ENCODE measurements around the gene NSD1. TPM values are rescaled to one million over a fixed set of nuclear protein-coding genes. Genes with fewer than 3 reads are reported as not detected.
"Not testable (repeated sequence)": the region's sequence is repeated elsewhere in the genome, so short reads cannot be mapped to it uniquely, and the experiment has no call there.

The NSD1 gene
- polyA plus RNA-seq, 4 donors = 48.3 to 66.0 (median 59.3) TPM

GRCh38 chr5:177225798-177226197 is 92.2 kb downstream of the NSD1 start:
- no peak for DNase-seq (ENCODE audit: low read depth in 4 of 4, low spot score in 3 of 4)

DNA sequence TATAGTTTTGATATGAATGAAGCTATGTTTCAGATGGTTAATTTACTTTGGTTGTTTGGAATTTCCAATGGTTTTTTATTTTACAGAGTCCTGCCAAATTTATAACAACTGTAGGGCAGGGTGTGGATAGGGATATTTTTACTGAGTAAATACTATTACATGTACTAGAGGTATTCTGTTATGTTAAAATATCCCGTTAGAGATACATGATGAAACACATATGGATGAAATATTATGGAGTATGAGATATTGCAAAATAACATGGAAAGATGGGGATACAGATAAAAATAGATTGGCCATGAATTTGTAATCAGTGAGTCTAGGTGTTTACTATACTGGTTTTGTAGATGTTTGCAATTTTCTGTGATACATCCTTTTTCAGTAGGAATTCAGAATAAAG is 93.3 kb downstream of the NSD1 start:
- no peak for DNase-seq (ENCODE audit: low read depth in 4 of 4, low spot score in 3 of 4)

DNA sequence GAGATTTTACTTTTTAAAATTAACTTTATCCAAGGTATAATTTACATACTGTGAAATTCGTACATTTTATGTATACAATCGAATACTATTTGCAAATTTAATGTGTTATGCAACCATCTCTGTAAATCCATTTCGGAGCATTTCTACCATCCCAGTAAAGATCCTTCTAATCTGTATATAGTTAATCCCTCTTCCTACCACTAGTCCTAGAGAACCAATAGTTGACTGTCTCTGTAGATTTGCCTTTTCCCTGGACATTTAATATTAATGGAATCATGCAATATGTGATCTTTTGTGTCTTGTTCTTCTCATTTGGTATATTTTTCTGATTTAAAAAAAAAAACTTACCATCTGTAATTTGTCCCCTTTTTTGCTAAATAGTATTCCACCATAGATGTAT is 95.2 kb downstream of the NSD1 start:
- no peak for DNase-seq (ENCODE audit: low read depth in 4 of 4, low spot score in 3 of 4)

DNA sequence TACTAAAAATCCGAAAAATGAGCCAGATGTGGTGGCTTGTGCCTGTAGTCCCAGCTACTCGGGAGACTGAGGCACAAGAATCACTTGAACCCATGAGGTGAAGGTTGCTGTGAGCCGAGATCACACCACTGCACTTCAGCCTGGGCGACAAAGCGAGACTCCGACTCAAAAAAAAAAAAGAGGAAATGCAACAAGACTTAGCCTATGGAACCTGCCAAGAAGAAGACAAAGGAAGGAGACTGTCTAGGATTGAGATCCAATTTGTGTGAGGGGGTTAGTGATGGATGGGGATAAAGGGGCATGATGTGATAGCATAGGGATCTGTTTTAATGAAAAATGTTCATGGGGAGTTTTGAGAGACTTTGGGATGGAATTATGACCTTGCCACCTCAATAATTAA is 97.1 kb downstream of the NSD1 start:
- no peak for DNase-seq (ENCODE audit: low read depth in 4 of 4, low spot score in 3 of 4)

GRCh38 chr5:177231479-177232250 is 98.1 kb downstream of the NSD1 start:
- no peak for DNase-seq (ENCODE audit: low read depth in 4 of 4, low spot score in 3 of 4)

- DNase-seq (ENCODE audit: low read depth in 4 of 4, low spot score in 3 of 4) = no peak
Measured at GRCh38 chr5:177232358-177232757, 98.8 kb downstream of the NSD1 start.

GRCh38 chr5:177232761-177233160 is 99.2 kb downstream of the NSD1 start:
- DNase-seq (ENCODE audit: low read depth in 4 of 4, low spot score in 3 of 4) = no peak

DNA sequence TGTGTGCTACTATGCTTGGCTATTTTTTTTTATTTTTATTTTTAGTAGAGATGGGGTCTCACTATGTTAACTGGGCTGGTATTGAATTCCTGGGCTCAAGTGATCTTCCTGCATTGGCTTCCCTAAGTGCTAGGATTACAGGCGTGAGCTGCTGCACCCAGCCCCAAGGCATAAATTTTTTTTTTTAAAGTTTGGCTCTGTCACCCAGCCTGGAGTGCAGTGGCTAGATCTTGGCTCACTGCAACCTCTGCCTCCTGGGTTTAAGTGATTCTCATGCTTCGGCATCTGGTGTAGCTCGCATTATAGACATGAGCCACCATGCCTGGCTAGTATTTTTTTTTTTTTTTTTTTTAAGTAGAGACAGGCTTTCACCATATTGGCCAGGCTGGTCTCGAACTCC is 99.6 kb downstream of the NSD1 start:
- no peak for DNase-seq (ENCODE audit: low read depth in 4 of 4, low spot score in 3 of 4)

- no peak for DNase-seq (ENCODE audit: low read depth in 4 of 4, low spot score in 3 of 4)
Measured at GRCh38 chr5:177233802-177234201, 100.2 kb downstream of the NSD1 start.

DNA sequence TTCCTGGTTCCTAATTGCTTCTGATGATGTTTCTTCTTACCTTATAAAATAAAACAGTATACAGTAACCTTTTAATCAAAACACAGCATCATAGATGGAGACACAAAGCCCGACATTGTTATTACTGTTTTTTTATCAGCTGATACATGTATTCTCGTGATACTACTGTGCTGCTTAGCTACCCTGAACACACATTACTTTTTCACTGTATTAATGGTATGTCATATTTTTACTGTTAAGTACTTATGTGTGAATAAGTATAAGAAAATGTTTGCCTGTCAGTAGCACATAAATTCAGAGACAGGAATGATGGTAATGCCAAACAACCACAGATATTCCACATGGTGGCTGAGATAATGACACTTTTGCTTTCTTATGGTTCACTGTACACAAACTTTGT is 101.3 kb downstream of the NSD1 start:
- no peak for DNase-seq (ENCODE audit: low read depth in 4 of 4, low spot score in 3 of 4)

DNA sequence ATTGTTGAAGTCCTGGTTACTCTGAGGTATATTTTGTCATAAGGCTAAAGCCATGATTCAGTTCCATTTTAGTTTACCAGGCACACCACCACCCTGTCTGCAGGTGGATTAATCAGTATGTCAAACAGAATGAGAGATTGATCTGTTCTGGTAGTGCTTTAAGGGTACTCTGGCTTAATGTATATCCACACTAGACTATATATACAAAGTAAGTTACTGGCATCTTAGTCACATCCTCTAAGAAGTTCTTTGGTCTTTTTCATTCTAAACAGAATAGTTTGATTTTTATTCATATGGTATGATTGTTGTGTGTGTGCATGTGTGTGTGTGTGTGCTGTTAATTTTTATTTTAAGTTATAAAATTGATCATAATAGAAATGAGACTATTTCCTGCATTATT is 108.2 kb downstream of the NSD1 start:
- DNase-seq (ENCODE audit: low read depth in 4 of 4, low spot score in 3 of 4) = no peak

GRCh38 chr5:177242304-177242703 is 108.7 kb downstream of the NSD1 start:
- DNase-seq (ENCODE audit: low read depth in 4 of 4, low spot score in 3 of 4) = no peak

DNA sequence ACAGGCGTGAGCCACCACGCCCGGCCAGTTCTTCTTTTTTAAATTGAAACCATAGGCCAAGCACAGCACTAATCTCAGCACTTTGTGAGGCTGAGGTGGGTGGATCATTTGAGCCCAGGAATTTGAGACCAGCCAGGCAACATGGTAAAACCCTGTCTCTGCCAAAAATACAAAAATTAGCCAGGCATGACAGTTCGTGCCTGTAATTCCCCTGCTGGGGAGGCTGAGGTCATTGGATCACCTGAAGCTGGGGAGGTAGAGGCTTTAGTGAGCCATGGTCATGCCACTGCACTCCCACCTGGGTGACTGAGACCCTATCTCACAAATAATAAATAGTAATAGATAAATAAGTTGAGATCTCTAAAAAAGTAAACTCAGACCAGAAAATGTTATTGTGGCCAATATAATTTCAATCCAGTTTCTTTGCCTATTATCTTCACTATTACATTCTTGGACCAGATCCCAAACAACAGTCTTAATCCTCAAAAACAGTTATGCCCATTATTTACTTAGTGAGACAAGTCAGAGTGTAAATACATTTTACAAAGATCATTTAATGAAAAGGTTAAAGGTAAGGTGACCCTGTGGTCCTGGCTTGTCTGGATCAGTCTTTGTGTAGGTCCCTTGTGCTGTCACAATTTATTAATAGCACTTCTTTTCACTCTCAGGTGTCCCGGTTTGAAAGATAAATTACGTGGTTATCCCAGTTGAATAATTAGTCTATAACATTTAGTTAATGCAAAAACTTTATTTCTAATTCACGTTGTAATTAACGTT is 116.4 kb downstream of the NSD1 start:
- DNase-seq (ENCODE audit: low read depth in 4 of 4, low spot score in 3 of 4) = no peak

- no peak for DNase-seq (ENCODE audit: low read depth in 4 of 4, low spot score in 3 of 4)
Measured at GRCh38 chr5:177253252-177253651, 119.7 kb downstream of the NSD1 start.

DNA sequence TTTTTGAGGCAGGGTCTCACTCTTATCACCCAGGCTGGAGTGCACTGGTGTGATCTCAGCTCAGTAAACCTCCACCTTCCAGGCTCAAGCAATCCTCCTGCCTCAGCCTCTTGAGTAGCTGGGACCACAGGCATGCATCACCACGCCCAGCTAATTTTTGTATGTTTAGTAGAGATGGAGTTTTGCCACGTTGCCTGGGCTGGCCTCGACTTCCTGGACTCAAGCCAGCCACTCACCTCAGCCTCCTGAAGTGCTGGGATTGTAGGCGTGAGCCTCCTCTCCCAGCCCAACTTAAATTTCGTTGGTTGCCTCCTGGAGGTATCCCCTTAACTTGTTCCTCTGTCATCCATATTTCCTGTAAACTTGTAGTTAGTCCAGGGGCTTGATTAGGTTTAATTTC is 122.7 kb downstream of the NSD1 start:
- DNase-seq (ENCODE audit: low read depth in 4 of 4, low spot score in 3 of 4) = no peak

DNA sequence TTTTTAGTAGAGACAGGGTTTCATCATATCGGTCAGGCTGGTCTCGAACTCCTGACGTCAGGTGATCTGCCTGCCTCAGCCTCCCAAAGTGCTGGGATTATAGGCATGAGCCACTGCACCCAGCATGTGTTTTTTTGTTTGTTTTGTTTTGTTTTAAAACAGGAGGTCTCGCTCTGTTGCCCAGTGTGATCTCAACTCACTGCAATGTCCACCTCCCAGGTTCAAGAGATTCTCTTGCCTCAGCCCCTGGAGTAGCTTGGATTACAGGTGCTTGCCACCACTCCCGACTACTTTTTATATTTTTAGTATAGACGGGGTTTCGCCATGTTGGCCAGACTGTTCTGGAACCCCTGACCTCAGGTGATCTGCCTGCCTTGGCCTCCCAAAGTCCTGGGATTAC is 125.1 kb downstream of the NSD1 start:
- not testable (repeated sequence) for DNase-seq (ENCODE audit: low read depth in 4 of 4, low spot score in 3 of 4)

GRCh38 chr5:177260961-177261360 is 127.4 kb downstream of the NSD1 start:
- DNase-seq (ENCODE audit: low read depth in 4 of 4, low spot score in 3 of 4) = peak in 1 of 4 donors; percentile 1

- no peak for DNase-seq (ENCODE audit: low read depth in 4 of 4, low spot score in 3 of 4)
Measured at GRCh38 chr5:177261510-177261909, 127.9 kb downstream of the NSD1 start.

DNA sequence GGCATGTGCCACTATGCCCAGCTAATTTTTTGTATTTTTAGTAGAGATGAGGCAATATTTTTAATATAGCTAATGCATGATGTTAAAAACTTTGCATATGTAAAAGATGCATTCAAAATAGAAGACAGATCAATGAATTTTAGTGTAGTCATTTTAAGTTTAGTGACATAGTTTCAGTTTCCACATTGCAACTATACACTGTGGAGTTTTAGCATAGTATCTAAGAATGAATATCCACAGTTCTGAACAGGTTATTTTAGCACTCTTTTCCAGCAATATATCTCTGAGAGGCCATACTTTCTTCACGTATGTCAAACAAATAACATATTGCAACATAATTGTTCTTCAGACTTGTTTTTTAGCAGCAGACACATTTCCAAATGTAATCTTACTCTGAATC is 130.6 kb downstream of the NSD1 start:
- DNase-seq (ENCODE audit: low read depth in 4 of 4, low spot score in 3 of 4) = no peak

- DNase-seq (ENCODE audit: low read depth in 4 of 4, low spot score in 3 of 4) = no peak
Measured at GRCh38 chr5:177265395-177265794, 131.8 kb downstream of the NSD1 start.

GRCh38 chr5:177269232-177269895 is 135.8 kb downstream of the NSD1 start:
- no peak for DNase-seq (ENCODE audit: low read depth in 4 of 4, low spot score in 3 of 4)

- DNase-seq (ENCODE audit: low read depth in 4 of 4, low spot score in 3 of 4) = no peak
Measured at GRCh38 chr5:177269976-177270375, 136.4 kb downstream of the NSD1 start.

Data from left renal pelvis (tissue), 4 donors.